ENCODE measurements around the gene SHISA9.

SHISA9 gene

GRCh38 chr16:13120091-13120490, 218.7 kb downstream of the SHISA9 start:
- H3K27ac Mint-ChIP-seq = no peak overlapping the region
- no peak overlapping the region for H3K4me3 Mint-ChIP-seq
- H3K9me3 Mint-ChIP-seq = no peaks in the 10 kb centered on the region
- H3K36me3 Mint-ChIP-seq = no peaks in the 10 kb centered on the region
- no peaks in the 10 kb centered on the region for H3K27me3 Mint-ChIP-seq
- H3K4me1 Mint-ChIP-seq = no peaks in the 10 kb centered on the region

- no peaks in the 10 kb centered on the region for H3K4me1 Mint-ChIP-seq
- no peaks in the 10 kb centered on the region for H3K36me3 Mint-ChIP-seq
- H3K9me3 Mint-ChIP-seq = no peaks in the 10 kb centered on the region
- H3K27ac Mint-ChIP-seq = no peak overlapping the region
- H3K4me3 Mint-ChIP-seq = no peak overlapping the region
- H3K27me3 Mint-ChIP-seq = no peaks in the 10 kb centered on the region
Measured at GRCh38 chr16:13120557-13120956, 219.2 kb downstream of the SHISA9 start.

GRCh38 chr16:13123991-13124390, 222.6 kb downstream of the SHISA9 start:
- no peaks in the 10 kb centered on the region for H3K4me1 Mint-ChIP-seq
- no peaks in the 10 kb centered on the region for H3K9me3 Mint-ChIP-seq
- H3K36me3 Mint-ChIP-seq = no peaks in the 10 kb centered on the region
- H3K4me3 Mint-ChIP-seq = no peak overlapping the region
- H3K27me3 Mint-ChIP-seq = no peaks in the 10 kb centered on the region
- no peak overlapping the region for H3K27ac Mint-ChIP-seq

GRCh38 chr16:13127144-13127543, 225.7 kb downstream of the SHISA9 start:
- Mint-ChIP-seq H3K9me3 (no peaks in the 10 kb centered on the region), H3K36me3 (no peaks in the 10 kb centered on the region), H3K27ac (no peak overlapping the region), H3K4me1 (no peaks in the 10 kb centered on the region), H3K27me3 (no peaks in the 10 kb centered on the region), H3K4me3 (no peak overlapping the region)

GRCh38 chr16:13130586-13130985, 229.2 kb downstream of the SHISA9 start:
- no peaks in the 10 kb centered on the region for H3K27me3 Mint-ChIP-seq
- H3K27ac Mint-ChIP-seq = no peak overlapping the region
- H3K4me1 Mint-ChIP-seq = no peaks in the 10 kb centered on the region
- no peak overlapping the region for H3K4me3 Mint-ChIP-seq
- peaks cover 5% of the 10 kb centered on the region for H3K9me3 Mint-ChIP-seq
- no peaks in the 10 kb centered on the region for H3K36me3 Mint-ChIP-seq

- no peak overlapping the region for H3K27ac Mint-ChIP-seq
- H3K9me3 Mint-ChIP-seq = peaks cover 5% of the 10 kb centered on the region
- no peak overlapping the region for H3K4me3 Mint-ChIP-seq
- no peaks in the 10 kb centered on the region for H3K36me3 Mint-ChIP-seq
- H3K4me1 Mint-ChIP-seq = no peaks in the 10 kb centered on the region
- no peaks in the 10 kb centered on the region for H3K27me3 Mint-ChIP-seq
Measured at GRCh38 chr16:13134836-13135235, 233.4 kb downstream of the SHISA9 start.

- H3K4me3 Mint-ChIP-seq = no peak overlapping the region
- H3K4me1 Mint-ChIP-seq = no peaks in the 10 kb centered on the region
- no peak overlapping the region for H3K27ac Mint-ChIP-seq
- peaks cover 3% of the 10 kb centered on the region for H3K27me3 Mint-ChIP-seq
- H3K9me3 Mint-ChIP-seq = peaks cover 5% of the 10 kb centered on the region
- H3K36me3 Mint-ChIP-seq = no peaks in the 10 kb centered on the region
Measured at GRCh38 chr16:13136901-13137300, 235.5 kb downstream of the SHISA9 start.

- H3K36me3 Mint-ChIP-seq = no peaks in the 10 kb centered on the region
- peaks cover 3% of the 10 kb centered on the region for H3K27me3 Mint-ChIP-seq
- no peak overlapping the region for H3K4me3 Mint-ChIP-seq
- H3K27ac Mint-ChIP-seq = no peak overlapping the region
- peaks cover 2% of the 10 kb centered on the region for H3K9me3 Mint-ChIP-seq
- no peaks in the 10 kb centered on the region for H3K4me1 Mint-ChIP-seq
Measured at GRCh38 chr16:13138528-13138927, 237.1 kb downstream of the SHISA9 start.

- Mint-ChIP-seq H3K27ac (no peak overlapping the region), H3K4me3 (no peak overlapping the region), H3K36me3 (no peaks in the 10 kb centered on the region), H3K9me3 (peaks cover 4% of the 10 kb centered on the region), H3K27me3 (peaks cover 3% of the 10 kb centered on the region), H3K4me1 (no peaks in the 10 kb centered on the region)
Measured at GRCh38 chr16:13139661-13140241, 238.4 kb downstream of the SHISA9 start.

- H3K27ac Mint-ChIP-seq = no peak overlapping the region
- no peaks in the 10 kb centered on the region for H3K4me1 Mint-ChIP-seq
- no peaks in the 10 kb centered on the region for H3K36me3 Mint-ChIP-seq
- H3K4me3 Mint-ChIP-seq = no peak overlapping the region
- peaks cover 3% of the 10 kb centered on the region for H3K27me3 Mint-ChIP-seq
- peaks cover 4% of the 10 kb centered on the region for H3K9me3 Mint-ChIP-seq
Measured at GRCh38 chr16:13143551-13143950, 242.2 kb downstream of the SHISA9 start.

GRCh38 chr16:13146829-13147228, 245.4 kb downstream of the SHISA9 start:
- no peak overlapping the region for H3K27ac Mint-ChIP-seq

GRCh38 chr16:13148294-13148693, 246.9 kb downstream of the SHISA9 start:
- H3K27ac Mint-ChIP-seq = no peak overlapping the region
- peaks cover 4% of the 10 kb centered on the region for H3K9me3 Mint-ChIP-seq
- no peaks in the 10 kb centered on the region for H3K36me3 Mint-ChIP-seq
- no peaks in the 10 kb centered on the region for H3K27me3 Mint-ChIP-seq
- H3K4me1 Mint-ChIP-seq = no peaks in the 10 kb centered on the region
- H3K4me3 Mint-ChIP-seq = no peak overlapping the region

More at GRCh38 chr16:13146829-13147228, 245.4 kb downstream of the SHISA9 start:
- Mint-ChIP-seq H3K27me3 (no peaks in the 10 kb centered on the region), H3K4me3 (no peak overlapping the region), H3K4me1 (no peaks in the 10 kb centered on the region), H3K36me3 (no peaks in the 10 kb centered on the region), H3K9me3 (peaks cover 4% of the 10 kb centered on the region)

GRCh38 chr16:13148836-13149235, 247.4 kb downstream of the SHISA9 start:
- Mint-ChIP-seq H3K27me3 (no peaks in the 10 kb centered on the region), H3K4me3 (no peak overlapping the region), H3K27ac (no peak overlapping the region), H3K4me1 (no peaks in the 10 kb centered on the region), H3K36me3 (no peaks in the 10 kb centered on the region), H3K9me3 (peaks cover 4% of the 10 kb centered on the region)

GRCh38 chr16:13150181-13150885, 248.9 kb downstream of the SHISA9 start:
- Mint-ChIP-seq H3K36me3 (no peaks in the 10 kb centered on the region), H3K27me3 (no peaks in the 10 kb centered on the region), H3K4me1 (no peaks in the 10 kb centered on the region), H3K9me3 (no peaks in the 10 kb centered on the region), H3K27ac (no peak overlapping the region), H3K4me3 (no peak overlapping the region)

- H3K4me1 Mint-ChIP-seq = no peaks in the 10 kb centered on the region
- no peak overlapping the region for H3K4me3 Mint-ChIP-seq
- no peaks in the 10 kb centered on the region for H3K9me3 Mint-ChIP-seq
- H3K27ac Mint-ChIP-seq = no peak overlapping the region
- no peaks in the 10 kb centered on the region for H3K27me3 Mint-ChIP-seq
- H3K36me3 Mint-ChIP-seq = no peaks in the 10 kb centered on the region
Measured at GRCh38 chr16:13153696-13154095, 252.3 kb downstream of the SHISA9 start.

GRCh38 chr16:13154799-13155198, 253.4 kb downstream of the SHISA9 start:
- Mint-ChIP-seq H3K4me3 (no peak overlapping the region), H3K9me3 (no peaks in the 10 kb centered on the region), H3K36me3 (no peaks in the 10 kb centered on the region), H3K27me3 (no peaks in the 10 kb centered on the region), H3K4me1 (no peaks in the 10 kb centered on the region), H3K27ac (no peak overlapping the region)

- no peak overlapping the region for H3K4me3 Mint-ChIP-seq
- no peaks in the 10 kb centered on the region for H3K36me3 Mint-ChIP-seq
- no peaks in the 10 kb centered on the region for H3K27me3 Mint-ChIP-seq
- no peaks in the 10 kb centered on the region for H3K4me1 Mint-ChIP-seq
- H3K9me3 Mint-ChIP-seq = no peaks in the 10 kb centered on the region
- H3K27ac Mint-ChIP-seq = no peak overlapping the region
Measured at GRCh38 chr16:13155377-13155776, 254.0 kb downstream of the SHISA9 start.
